Central memory CD8-positive, alpha-beta T cell (primary cell): ENCODE data around the gene CSF3.

Source experiments
- ATAC-seq: fragments of 150-1000 bp; cut with Tn5 transposase; replicated peaks from 2 replicates; pipeline ENCODE4 v1.10.0; 2022; ENCODE audit warnings: mild to moderate bottlenecking, moderate FRiP score, moderate number of reproducible peaks; ENCODE audit not compliant: poor library complexity, severe bottlenecking; ENCODE audit errors: extremely low read depth
- DNase-seq, 2 donors: peaks; one replicate each; pipeline ENCODE4 v3.0.0; 2021; ENCODE audit warnings: low spot score in 2 of 2
- H3K27ac Mint-ChIP-seq: one replicate; pipeline ENCODE4 v1.8.0; 2022; ENCODE audit warnings: low read depth, mild to moderate bottlenecking, moderate library complexity, mixed read lengths
- H3K27me3 Mint-ChIP-seq: one replicate; pipeline ENCODE4 v1.8.0; 2022; ENCODE audit warnings: mixed read lengths
- H3K36me3 Mint-ChIP-seq: one replicate; pipeline ENCODE4 v1.8.0; 2022; ENCODE audit warnings: mild to moderate bottlenecking, moderate library complexity, mixed read lengths; ENCODE audit not compliant: insufficient read depth
- H3K4me1 Mint-ChIP-seq: one replicate; pipeline ENCODE4 v1.8.0; 2022; ENCODE audit warnings: mixed read lengths
- H3K4me3 Mint-ChIP-seq: one replicate; pipeline ENCODE4 v1.8.0; 2022; ENCODE audit warnings: mild to moderate bottlenecking, moderate library complexity, mixed read lengths
- H3K9me3 Mint-ChIP-seq: one replicate; pipeline ENCODE4 v1.8.0; 2022; ENCODE audit warnings: mixed read lengths

Gene CSF3

GRCh38 chr17:40021451-40021971 is 6.3 kb downstream of the CSF3 start:
- H3K36me3 Mint-ChIP-seq = peaks cover 20% of the 10 kb centered on the region

GRCh38 chr17:40022497-40022896 is 7.3 kb downstream of the CSF3 start:
- Mint-ChIP-seq H3K27ac (no peak overlapping the region), H3K4me3 (no peak overlapping the region), H3K36me3 (peaks cover 22% of the 10 kb centered on the region), H3K9me3 (no peaks in the 10 kb centered on the region), H3K27me3 (no peaks in the 10 kb centered on the region), H3K4me1 (peaks cover 20% of the 10 kb centered on the region)
- DNase-seq = no peak
- ATAC-seq = no peak

More at GRCh38 chr17:40021451-40021971, 6.3 kb downstream of the CSF3 start:
- H3K4me1 Mint-ChIP-seq = peaks cover 13% of the 10 kb centered on the region
- H3K9me3 Mint-ChIP-seq = no peaks in the 10 kb centered on the region
- H3K4me3 Mint-ChIP-seq = no peak overlapping the region
- ATAC-seq = no peak
- H3K27ac Mint-ChIP-seq = no peak overlapping the region
- no peak for DNase-seq
- no peaks in the 10 kb centered on the region for H3K27me3 Mint-ChIP-seq

- H3K4me3 Mint-ChIP-seq = no peak overlapping the region
Observed at GRCh38 chr17:40022961-40023541, 7.8 kb downstream of the CSF3 start.

GRCh38 chr17:40023590-40024292 is 8.5 kb downstream of the CSF3 start:
- H3K4me1 Mint-ChIP-seq = peaks cover 20% of the 10 kb centered on the region
- peaks cover 25% of the 10 kb centered on the region for H3K36me3 Mint-ChIP-seq
- H3K9me3 Mint-ChIP-seq = no peaks in the 10 kb centered on the region
- ATAC-seq (no peak), DNase-seq (no peak)
- H3K27me3 Mint-ChIP-seq = no peaks in the 10 kb centered on the region
- H3K4me3 Mint-ChIP-seq = no peak overlapping the region
- H3K27ac Mint-ChIP-seq = no peak overlapping the region

More at GRCh38 chr17:40022961-40023541, 7.8 kb downstream of the CSF3 start:
- Mint-ChIP-seq H3K27ac (no peak overlapping the region), H3K27me3 (no peaks in the 10 kb centered on the region), H3K36me3 (peaks cover 22% of the 10 kb centered on the region), H3K4me1 (peaks cover 20% of the 10 kb centered on the region), H3K9me3 (no peaks in the 10 kb centered on the region)
- no peak for DNase-seq
- no peak for ATAC-seq

- peaks cover 25% of the 10 kb centered on the region for H3K36me3 Mint-ChIP-seq
- no peak overlapping the region for H3K27ac Mint-ChIP-seq
- peaks cover 20% of the 10 kb centered on the region for H3K4me1 Mint-ChIP-seq
- ATAC-seq (no peak), DNase-seq (no peak)
- H3K27me3 Mint-ChIP-seq = no peaks in the 10 kb centered on the region
- no peak overlapping the region for H3K4me3 Mint-ChIP-seq
- H3K9me3 Mint-ChIP-seq = no peaks in the 10 kb centered on the region
Observed at GRCh38 chr17:40024901-40025300, 9.7 kb downstream of the CSF3 start.

GRCh38 chr17:40025559-40025958 is 10.3 kb downstream of the CSF3 start:
- Mint-ChIP-seq H3K4me1 (peaks cover 20% of the 10 kb centered on the region), H3K4me3 (no peak overlapping the region), H3K27me3 (no peaks in the 10 kb centered on the region), H3K27ac (peak overlapping the region; percentile 12), H3K9me3 (no peaks in the 10 kb centered on the region), H3K36me3 (peaks cover 24% of the 10 kb centered on the region)
- no peak for DNase-seq
- ATAC-seq = no peak

- Mint-ChIP-seq H3K4me3 (no peak overlapping the region), H3K27ac (peak overlapping the region; percentile 12), H3K36me3 (peaks cover 20% of the 10 kb centered on the region), H3K9me3 (no peaks in the 10 kb centered on the region), H3K27me3 (no peaks in the 10 kb centered on the region), H3K4me1 (peaks cover 20% of the 10 kb centered on the region)
- DNase-seq = no peak
- ATAC-seq = no peak
Observed at GRCh38 chr17:40025991-40026815, 11.0 kb downstream of the CSF3 start.

- no peak overlapping the region for H3K4me3 Mint-ChIP-seq
- DNase-seq = peak; percentile 57 to 64
- H3K36me3 Mint-ChIP-seq = peaks cover 22% of the 10 kb centered on the region
- H3K4me1 Mint-ChIP-seq = peaks cover 20% of the 10 kb centered on the region
- ATAC-seq = peak; percentile 88
- H3K27me3 Mint-ChIP-seq = no peaks in the 10 kb centered on the region
- no peak overlapping the region for H3K27ac Mint-ChIP-seq
- H3K9me3 Mint-ChIP-seq = no peaks in the 10 kb centered on the region
Observed at GRCh38 chr17:40026816-40027613, 11.8 kb downstream of the CSF3 start.

GRCh38 chr17:40027614-40028012 is 12.4 kb downstream of the CSF3 start:
- H3K36me3 Mint-ChIP-seq = peaks cover 23% of the 10 kb centered on the region

GRCh38 chr17:40028595-40028994 is 13.4 kb downstream of the CSF3 start:
- Mint-ChIP-seq H3K9me3 (no peaks in the 10 kb centered on the region), H3K4me3 (no peak overlapping the region)
- no peak for ATAC-seq

More at GRCh38 chr17:40027614-40028012, 12.4 kb downstream of the CSF3 start:
- peaks cover 20% of the 10 kb centered on the region for H3K4me1 Mint-ChIP-seq
- DNase-seq (no peak), ATAC-seq (no peak)
- H3K9me3 Mint-ChIP-seq = no peaks in the 10 kb centered on the region
- H3K27me3 Mint-ChIP-seq = no peaks in the 10 kb centered on the region
- H3K27ac Mint-ChIP-seq = no peak overlapping the region
- no peak overlapping the region for H3K4me3 Mint-ChIP-seq

GRCh38 chr17:40031706-40032105 is 16.5 kb downstream of the CSF3 start:
- no peak overlapping the region for H3K27ac Mint-ChIP-seq
- H3K36me3 Mint-ChIP-seq = peaks cover 21% of the 10 kb centered on the region
- H3K4me1 Mint-ChIP-seq = peaks cover 5% of the 10 kb centered on the region
- no peak for ATAC-seq
- H3K9me3 Mint-ChIP-seq = no peaks in the 10 kb centered on the region
- no peak for DNase-seq
- no peaks in the 10 kb centered on the region for H3K27me3 Mint-ChIP-seq
- H3K4me3 Mint-ChIP-seq = no peak overlapping the region

More at GRCh38 chr17:40028595-40028994, 13.4 kb downstream of the CSF3 start:
- Mint-ChIP-seq H3K4me1 (peaks cover 20% of the 10 kb centered on the region), H3K27ac (peak overlapping the region; percentile 46), H3K27me3 (no peaks in the 10 kb centered on the region), H3K36me3 (peaks cover 23% of the 10 kb centered on the region)
- no peak for DNase-seq
